IMR-90 (cell line): ENCODE results near the gene ITSN1.

Experiments used
- CEBPB ChIP-seq: IDR thresholded peaks from 2 replicates; pipeline ENCODE4 v1.6.1; 2012; ENCODE audit warnings: low read depth, low read length, improper control_type of control experiment
- FOS ChIP-seq: fragments of 150-350 bp; IDR thresholded peaks from 2 replicates; pipeline ENCODE4 v1.6.1; 2016; ENCODE audit warnings: low read depth, low read length
- POLR2A ChIP-seq: IDR thresholded peaks from 2 replicates; pipeline ENCODE4 v1.6.1; 2012; ENCODE audit warnings: mild to moderate bottlenecking, low read depth, low read length
- RAD21 ChIP-seq: IDR thresholded peaks from 2 replicates; pipeline ENCODE4 v1.6.1; 2012; ENCODE audit warnings: low read length, improper control_type of control experiment
- SMC3 ChIP-seq: fragments of 150-350 bp; IDR thresholded peaks from 2 replicates; pipeline ENCODE4 v1.6.1; 2016; ENCODE audit warnings: low read depth, mild to moderate bottlenecking, antibody characterized with exemption, low read length, moderate library complexity
- TF ChIP-seq, protein P1 (sequence below): conservative IDR thresholded peaks from 2 replicates; pipeline ENCODE4 v1.5.1; 2012; ENCODE audit warnings: mild to moderate bottlenecking, low read depth, low read length, improper control_type of control experiment

DNA sequence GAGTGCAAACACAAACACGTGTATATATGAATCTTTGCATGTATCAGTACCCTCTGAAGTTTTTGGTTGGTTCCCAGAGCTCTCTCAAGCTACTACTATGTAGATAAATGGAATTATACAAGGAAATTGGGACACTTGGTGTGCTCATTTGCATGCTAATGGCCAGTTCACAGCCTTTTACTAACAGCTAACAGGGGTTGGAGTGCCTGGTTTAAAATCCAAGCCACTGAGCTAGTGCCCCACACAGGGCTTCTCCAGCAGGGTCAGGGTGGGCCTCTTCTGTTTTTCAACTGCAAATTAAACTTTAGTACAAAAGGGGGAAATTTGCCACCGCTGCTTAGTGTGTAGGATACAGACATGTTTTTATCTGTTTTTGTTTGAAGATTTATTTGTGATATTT lies 152.3 kb downstream of the ITSN1 start:
- TF ChIP-seq POLR2A (no peak), FOS (no peak), RAD21 (no peak), SMC3 (no peak), CEBPB (no peak)
- TF ChIP-seq, protein P1, sequence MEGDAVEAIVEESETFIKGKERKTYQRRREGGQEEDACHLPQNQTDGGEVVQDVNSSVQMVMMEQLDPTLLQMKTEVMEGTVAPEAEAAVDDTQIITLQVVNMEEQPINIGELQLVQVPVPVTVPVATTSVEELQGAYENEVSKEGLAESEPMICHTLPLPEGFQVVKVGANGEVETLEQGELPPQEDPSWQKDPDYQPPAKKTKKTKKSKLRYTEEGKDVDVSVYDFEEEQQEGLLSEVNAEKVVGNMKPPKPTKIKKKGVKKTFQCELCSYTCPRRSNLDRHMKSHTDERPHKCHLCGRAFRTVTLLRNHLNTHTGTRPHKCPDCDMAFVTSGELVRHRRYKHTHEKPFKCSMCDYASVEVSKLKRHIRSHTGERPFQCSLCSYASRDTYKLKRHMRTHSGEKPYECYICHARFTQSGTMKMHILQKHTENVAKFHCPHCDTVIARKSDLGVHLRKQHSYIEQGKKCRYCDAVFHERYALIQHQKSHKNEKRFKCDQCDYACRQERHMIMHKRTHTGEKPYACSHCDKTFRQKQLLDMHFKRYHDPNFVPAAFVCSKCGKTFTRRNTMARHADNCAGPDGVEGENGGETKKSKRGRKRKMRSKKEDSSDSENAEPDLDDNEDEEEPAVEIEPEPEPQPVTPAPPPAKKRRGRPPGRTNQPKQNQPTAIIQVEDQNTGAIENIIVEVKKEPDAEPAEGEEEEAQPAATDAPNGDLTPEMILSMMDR = no peak
